ENCODE results near the gene ZFP28. TPM values are rescaled to one million over a fixed set of nuclear protein-coding genes. Genes with fewer than 3 reads are reported as not detected.
A peak's percentile ranks its signal among the peaks of the same experiment; 100 is the strongest.

Gene ZFP28
- total RNA-seq, 3 donors from 2014 or later, result 1.6 to 9.6 (median 3.6) TPM

DNA sequence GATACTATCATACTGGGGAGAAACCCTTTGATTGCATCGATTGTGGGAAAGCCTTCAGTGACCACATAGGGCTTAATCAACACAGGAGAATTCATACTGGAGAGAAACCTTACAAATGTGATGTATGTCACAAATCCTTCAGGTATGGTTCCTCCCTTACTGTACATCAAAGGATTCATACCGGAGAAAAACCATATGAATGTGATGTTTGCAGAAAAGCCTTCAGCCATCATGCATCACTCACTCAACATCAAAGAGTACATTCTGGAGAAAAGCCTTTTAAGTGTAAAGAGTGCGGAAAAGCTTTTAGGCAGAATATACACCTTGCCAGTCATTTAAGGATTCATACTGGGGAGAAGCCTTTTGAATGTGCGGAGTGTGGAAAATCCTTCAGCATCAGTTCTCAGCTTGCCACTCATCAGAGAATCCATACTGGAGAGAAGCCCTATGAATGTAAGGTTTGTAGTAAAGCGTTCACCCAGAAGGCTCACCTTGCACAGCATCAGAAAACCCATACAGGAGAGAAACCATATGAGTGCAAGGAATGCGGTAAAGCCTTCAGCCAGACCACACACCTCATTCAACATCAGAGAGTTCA is 15.6 kb downstream of the ZFP28 start:
- ATAC-seq (no peak), DNase-seq (no peak)
- Histone ChIP-seq H3K9me3 (peaks cover 97% of the 10 kb centered on the region), H3K36me3 (ENCODE audit: low read depth) (no peaks in the 10 kb centered on the region), H3K4me1 (ENCODE audit: low read depth) (no peaks in the 10 kb centered on the region), H3K4me3 (no peak overlapping the region)
- TF ChIP-seq, protein P1, sequence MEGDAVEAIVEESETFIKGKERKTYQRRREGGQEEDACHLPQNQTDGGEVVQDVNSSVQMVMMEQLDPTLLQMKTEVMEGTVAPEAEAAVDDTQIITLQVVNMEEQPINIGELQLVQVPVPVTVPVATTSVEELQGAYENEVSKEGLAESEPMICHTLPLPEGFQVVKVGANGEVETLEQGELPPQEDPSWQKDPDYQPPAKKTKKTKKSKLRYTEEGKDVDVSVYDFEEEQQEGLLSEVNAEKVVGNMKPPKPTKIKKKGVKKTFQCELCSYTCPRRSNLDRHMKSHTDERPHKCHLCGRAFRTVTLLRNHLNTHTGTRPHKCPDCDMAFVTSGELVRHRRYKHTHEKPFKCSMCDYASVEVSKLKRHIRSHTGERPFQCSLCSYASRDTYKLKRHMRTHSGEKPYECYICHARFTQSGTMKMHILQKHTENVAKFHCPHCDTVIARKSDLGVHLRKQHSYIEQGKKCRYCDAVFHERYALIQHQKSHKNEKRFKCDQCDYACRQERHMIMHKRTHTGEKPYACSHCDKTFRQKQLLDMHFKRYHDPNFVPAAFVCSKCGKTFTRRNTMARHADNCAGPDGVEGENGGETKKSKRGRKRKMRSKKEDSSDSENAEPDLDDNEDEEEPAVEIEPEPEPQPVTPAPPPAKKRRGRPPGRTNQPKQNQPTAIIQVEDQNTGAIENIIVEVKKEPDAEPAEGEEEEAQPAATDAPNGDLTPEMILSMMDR (IDR thresholded peaks at IDR 0.05), result no peak
- intact Hi-C loops (cut with DNase I, micrococcal nuclease), result no loop called here

GRCh38 chr19:56562766-56563165 is 24.0 kb downstream of the ZFP28 start:
- Histone ChIP-seq H3K4me1 (ENCODE audit: low read depth) (no peaks in the 10 kb centered on the region), H3K36me3 (ENCODE audit: low read depth) (no peaks in the 10 kb centered on the region), H3K4me3 (no peak overlapping the region), H3K9me3 (peaks cover 87% of the 10 kb centered on the region)
- ATAC-seq (no peak), DNase-seq (no peak)
- intact Hi-C loops (cut with DNase I, micrococcal nuclease), result no loop called here
- TF ChIP-seq, protein P1 (IDR thresholded peaks at IDR 0.05), result no peak

DNA sequence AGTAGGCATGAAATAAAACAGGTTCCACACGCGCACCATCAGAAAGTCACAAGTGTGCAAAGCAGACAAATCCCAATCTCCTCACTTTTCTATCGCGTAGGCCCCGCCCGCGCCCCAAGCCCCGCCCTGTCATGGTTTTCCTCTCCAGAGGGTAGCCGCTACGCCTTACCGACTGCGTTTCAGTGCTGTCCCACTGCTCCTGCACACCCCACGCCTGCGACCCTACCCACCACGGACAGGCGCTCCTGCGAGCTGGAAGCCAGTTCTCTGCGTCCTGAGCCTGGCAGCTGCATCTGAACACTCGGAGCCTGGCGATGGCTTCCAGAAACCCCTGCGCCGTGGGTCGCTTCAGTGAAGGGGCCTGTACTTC is 28.1 kb downstream of the ZFP28 start:
- no peaks in the 10 kb centered on the region for H3K36me3 ChIP-seq (ENCODE audit: low read depth)
- peaks cover 88% of the 10 kb centered on the region for H3K9me3 ChIP-seq
- intact Hi-C loops (cut with DNase I, micrococcal nuclease), result no loop called here
- no peaks in the 10 kb centered on the region for H3K4me1 ChIP-seq (ENCODE audit: low read depth)
- ATAC-seq, result peak; percentile 59
- H3K4me3 ChIP-seq, result peak overlapping the region; percentile 67
- TF ChIP-seq, protein P1 (IDR thresholded peaks at IDR 0.05), result no peak
- DNase-seq, result peak; percentile 64 to 69 (median 68)

GRCh38 chr19:56567274-56568120 is 28.7 kb downstream of the ZFP28 start, which contains the start of gene ZNF470:
TSS of gene ZNF470 (plus strand) at chr19:56567468. CDS start at chr19:56570312, 2,844 bp downstream.
- peaks cover 88% of the 10 kb centered on the region for H3K9me3 ChIP-seq
- intact Hi-C loops (cut with DNase I, micrococcal nuclease), result no loop called here
- no peaks in the 10 kb centered on the region for H3K4me1 ChIP-seq (ENCODE audit: low read depth)
- DNase-seq (peak; percentile 96 to 97 (median 96)), ATAC-seq (peak; percentile 100)
- H3K4me3 ChIP-seq, result peak within 1 kb of the TSS; percentile 67
- TF ChIP-seq, protein P1 (IDR thresholded peaks at IDR 0.05), result no peak
- no peaks in the 10 kb centered on the region for H3K36me3 ChIP-seq (ENCODE audit: low read depth)

DNA sequence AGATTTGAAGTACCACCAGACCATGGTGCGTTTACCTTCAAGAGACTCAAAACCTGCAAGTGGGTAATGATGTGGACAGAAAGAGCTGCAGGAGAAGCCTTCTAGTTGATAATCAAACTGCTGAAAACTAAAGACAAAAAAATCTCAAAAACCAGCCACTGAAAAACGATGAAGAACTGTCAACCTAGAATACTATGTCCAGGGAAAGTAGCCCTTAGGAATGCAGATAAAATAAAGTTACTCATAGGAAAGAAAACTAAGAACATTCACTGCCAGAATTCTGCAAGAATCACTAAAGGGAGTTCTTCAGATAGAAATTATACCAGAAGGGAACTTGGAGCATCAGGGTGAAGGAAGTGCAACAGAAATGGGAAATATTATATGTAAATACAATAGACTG is 33.8 kb downstream of the ZFP28 start:
- TF ChIP-seq, protein P1 (IDR thresholded peaks at IDR 0.05), result no peak
- intact Hi-C loops (cut with DNase I, micrococcal nuclease), result no loop called here
- Histone ChIP-seq H3K4me3 (no peak overlapping the region), H3K9me3 (peaks cover 98% of the 10 kb centered on the region), H3K4me1 (ENCODE audit: low read depth) (no peaks in the 10 kb centered on the region), H3K36me3 (ENCODE audit: low read depth) (no peaks in the 10 kb centered on the region)
- ATAC-seq, result no peak
- no peak for DNase-seq

All from mucosa of descending colon (tissue), 3 donors.